A549 (cell line): ENCODE measurements around the gene KRI1. TPM values are rescaled to one million over a fixed set of nuclear protein-coding genes. Genes with fewer than 3 reads are reported as not detected.

ENCODE experiments used
- ATAC-seq, 2 experiments: fragments of 200-7000 bp in 1 of 2; fragments of >200 bp in 1 of 2; cut with Nextera tagmentation in 1 of 2; cut with Tn5 transposase in 1 of 2; 3 replicates each; pipeline versions ENCODE4 v1.8.0 to v1.9.1; 2018 to 2020; ENCODE audit warnings: mild to moderate bottlenecking in 1 of 2, moderate library complexity in 1 of 2
- CTCF ChIA-PET: fragments of 300-600 bp; sonication (Branson Sonifier 250); formaldehyde crosslinking; extraction: SDS; loops from one replicate; lab custom pipeline; 2021; ENCODE audit warnings: antibody characterized with exemption, inconsistent platforms; lab: Yijun Ruan, JAX
- POLR2A ChIA-PET: fragments of 350-600 bp; formaldehyde crosslinking; extraction: SDS; loops from one replicate; lab custom pipeline; 2021; ENCODE audit warnings: antibody characterized with exemption, inconsistent platforms; lab: Yijun Ruan, JAX
- DNase-seq, 2 experiments: peaks; one replicate each; pipeline versions ENCODE4 v3.0.0 to v3.0.0-alpha.2; 2011 to 2016; ENCODE audit warnings: low read depth in 1 of 2, low spot score in 1 of 2
- FAIRE-seq: peaks from 2 replicates; lab custom pipeline; 2011; peaks lifted over from hg19 to GRCh38; lab: Jason Lieb, UNC
- H3K27ac ChIP-seq, 2 experiments: fragments of >200 bp; sonication (Bioruptor Twin); formaldehyde crosslinking; 3 replicates each; pipeline ENCODE4 v1.5.1; 2016 to 2017
- H3K4me1 ChIP-seq: fragments of >200 bp; sonication (Bioruptor Twin); formaldehyde crosslinking; 3 replicates; pipeline ENCODE4 v1.6.1; 2016
- H3K4me2 ChIP-seq: fragments of >200 bp; sonication (Bioruptor Twin); formaldehyde crosslinking; 3 replicates; pipeline ENCODE4 v1.6.1; 2016
- H3K4me3 ChIP-seq: fragments of >200 bp; sonication (Bioruptor Twin); formaldehyde crosslinking; 3 replicates; pipeline ENCODE4 v1.5.1; 2016
- H3K9me3 ChIP-seq: fragments of >200 bp; sonication (Bioruptor Twin); formaldehyde crosslinking; 3 replicates; pipeline ENCODE4 v1.6.1; 2016
- BCL3 ChIP-seq: fragments of >200 bp; sonication (Bioruptor Twin); formaldehyde crosslinking; IDR thresholded peaks from 3 replicates; pipeline ENCODE4 v1.6.1; 2016
- CBX2 ChIP-seq: fragments of 200-600 bp; sonication (generic); IDR thresholded peaks from 2 replicates; pipeline ENCODE4 v1.6.1; 2016; ENCODE audit warnings: low read depth, mild to moderate bottlenecking, borderline replicate concordance
- E2F6 ChIP-seq: IDR thresholded peaks from 2 replicates; pipeline ENCODE4 v1.6.1; 2012; ENCODE audit warnings: low read depth, borderline replicate concordance
- EHMT2 ChIP-seq: fragments of 200-600 bp; sonication (generic); IDR thresholded peaks from 2 replicates; pipeline ENCODE4 v1.6.1; 2016; ENCODE audit warnings: antibody characterized with exemption, low read depth, mild to moderate bottlenecking, moderate library complexity
- EP300 ChIP-seq, 2 experiments: fragments of >200 bp; sonication (Bioruptor Twin); formaldehyde crosslinking; IDR thresholded peaks; 2 replicates in 1 of 2; 3 replicates in 1 of 2; pipeline ENCODE4 v1.6.1; 2016 to 2017
- ESRRA ChIP-seq: fragments of 150-350 bp; IDR thresholded peaks from 2 replicates; pipeline ENCODE4 v1.6.1; 2014; ENCODE audit warnings: mild to moderate bottlenecking, low read length, borderline replicate concordance
- FOSL2 ChIP-seq, 2 experiments: fragments of 450-650 bp in 1 of 2; fragments of >200 bp in 1 of 2; sonication (Bioruptor Twin) in 1 of 2; formaldehyde crosslinking; IDR thresholded peaks; 2 replicates each; pipeline versions ENCODE4 v1.5.0 to v1.6.1; 2016 to 2020; ENCODE audit warnings: mild to moderate bottlenecking in 1 of 2, moderate library complexity in 1 of 2
- HOXB5 ChIP-seq: fragments of 250-450 bp; sonication (Bioruptor Pico); IDR thresholded peaks from 2 replicates; pipeline ENCODE4 v1.5.0; 2020; ENCODE audit warnings: mild to moderate bottlenecking, moderate library complexity
- JUN ChIP-seq, 2 experiments: fragments of >200 bp; sonication (Bioruptor Twin); formaldehyde crosslinking; IDR thresholded peaks; 2 replicates in 1 of 2; 3 replicates in 1 of 2; pipeline ENCODE4 v1.6.1; 2016 to 2017
- KDM5A ChIP-seq: fragments of 200-600 bp; sonication (generic); IDR thresholded peaks from 2 replicates; pipeline ENCODE4 v1.6.1; 2016; ENCODE audit warnings: antibody characterized with exemption, mild to moderate bottlenecking
- MAX ChIP-seq: IDR thresholded peaks from 2 replicates; pipeline ENCODE4 v1.6.1; 2012
- MYC ChIP-seq: IDR thresholded peaks from 2 replicates; pipeline ENCODE4 v1.6.1; 2012; ENCODE audit warnings: mild to moderate bottlenecking, inconsistent platforms, low read length, improper control_type of control experiment, borderline replicate concordance
- PHF8 ChIP-seq: fragments of 200-600 bp; sonication (generic); IDR thresholded peaks from 2 replicates; pipeline ENCODE4 v1.6.1; 2016; ENCODE audit warnings: low read depth, mild to moderate bottlenecking, antibody characterized with exemption, moderate library complexity, borderline replicate concordance
- POLR2A ChIP-seq: IDR thresholded peaks from 2 replicates; pipeline ENCODE4 v1.6.1; 2012; ENCODE audit warnings: mild to moderate bottlenecking, low read length
- RAD21 ChIP-seq, 2 experiments: fragments of >200 bp in 1 of 2; sonication (Bioruptor Twin) in 1 of 2; formaldehyde crosslinking in 1 of 2; IDR thresholded peaks in 1 of 2; conservative IDR thresholded peaks in 1 of 2; 2 replicates in 1 of 2; 3 replicates in 1 of 2; pipeline ENCODE4 v1.6.1; 2012 to 2018; ENCODE audit warnings: inconsistent platforms in 1 of 2
- RARB ChIP-seq: fragments of 250-450 bp; sonication (Bioruptor Pico); IDR thresholded peaks from 2 replicates; pipeline ENCODE4 v1.8.0; 2021; ENCODE audit warnings: mild to moderate bottlenecking, moderate library complexity
- REST ChIP-seq: fragments of 200-600 bp; sonication (generic); IDR thresholded peaks from 2 replicates; pipeline ENCODE4 v1.6.1; 2016; ENCODE audit warnings: antibody characterized with exemption, mild to moderate bottlenecking, moderate library complexity
- TFCP2L1 ChIP-seq: fragments of 250-450 bp; sonication (Bioruptor Pico); IDR thresholded peaks from 2 replicates; pipeline ENCODE4 v1.5.0; 2021; ENCODE audit warnings: mild to moderate bottlenecking
- ZNF302 ChIP-seq: fragments of 250-450 bp; sonication (Bioruptor Pico); IDR thresholded peaks from 2 replicates; pipeline ENCODE4 v1.9.0; 2021; ENCODE audit warnings: inconsistent platforms, mild to moderate bottlenecking, moderate library complexity
- WGBS: methylation state at CpG from one replicate; pipeline ENCODE4 v1.1.6; 2017; ENCODE audit errors: missing lambda C conversion rate; 5-methylcytosine and 5-hydroxymethylcytosine counted together
- polyA minus RNA-seq: library from RNA; depleted of rRNA, polyadenylated mRNA; stranded (reverse); fragments of >200 nt; gene quantifications from 2 replicates; pipeline ENCODE4 v1.2.3, GENCODE V29; 2011; rRNA and poly(A)+ RNA removed
- polyA plus RNA-seq, 4 experiments: library from polyadenylated mRNA; depleted of rRNA in 3 of 4; stranded (reverse); fragments of >200 nt; fragmentation: RNase III in 1 of 4; extraction: RNeasy Plus Mini Kit Qiagen cat#74134 plus additional on column Dnase treatment in 1 of 4; gene quantifications; 2 replicates in 3 of 4; 3 replicates in 1 of 4; pipeline ENCODE4 v1.2.3, GENCODE V29; 2011 to 2017
- TF ChIP-seq, protein P1 (sequence below): IDR thresholded peaks from 2 replicates; pipeline ENCODE4 v1.6.1; 2012

KRI1 gene
- 10.6 and 21.6 TPM in 2 replicates for polyA plus RNA-seq (2011; rRNA removed)
- 14.0 and 14.4 TPM in 2 replicates for polyA plus RNA-seq (2012; cell fraction: cytosol; rRNA removed)
- 42.6 and 45.9 TPM in 2 replicates for polyA plus RNA-seq (2012; cell fraction: nucleus; rRNA removed)
- polyA plus RNA-seq (2017; fragmentation: RNase III; extraction: RNeasy Plus Mini Kit Qiagen cat#74134 plus additional on column Dnase treatment) = 23.2 to 25.6 TPM (median 25.2 TPM) in 3 replicates
- 5.7 and 6.3 TPM in 2 replicates for polyA minus RNA-seq

- TF ChIP-seq POLR2A = peak; percentile 89
- 0 out of 2 replicates have a peak, but pooled peaks have one; percentile 72 for TF ChIP-seq MYC
- no peak for TF ChIP-seq CBX2
- peak; percentile 94 for TF ChIP-seq MAX
- TF ChIP-seq JUN (IDR thresholded peaks at IDR 0.05) = peak in 1 of 2 experiments; percentile 68; a peak in 2 of 5 replicates
- no peak for TF ChIP-seq REST
- 0 out of 2 replicates have a peak, but pooled peaks have one; percentile 20 for TF ChIP-seq PHF8
- peak; percentile 96 for TF ChIP-seq E2F6
- no peak for TF ChIP-seq EHMT2
- no peak for TF ChIP-seq RAD21 (conservative IDR thresholded peaks at IDR 0.05 in 1 of 2, IDR thresholded peaks at IDR 0.05 in 1 of 2)
- CTCF ChIA-PET = interaction anchor here (0.5 to 3.0 kb wide), 6 partner anchors 14 to 60 kb away, joined by 3 to 12 read pairs (median 4); no protein-coding TSS in a partner anchor
- DNase-seq (peak; percentile 90 to 95), ATAC-seq (peak; percentile 68 to 77), FAIRE-seq (no peak)
- Histone ChIP-seq H3K4me2 (peak within 1 kb of the TSS; percentile 90), H3K27ac (peak within 1 kb of the TSS; percentile 81 to 96), H3K9me3 (no peaks in the 10 kb centered on the region), H3K4me1 (peaks cover 25% of the 10 kb centered on the region), H3K4me3 (peak within 1 kb of the TSS; percentile 75)
- POLR2A ChIA-PET = no interaction called here
- under 1% methylated on average over 27 of the region's 94 CpGs for WGBS
Measured at GRCh38 chr19:10565567-10566407, at the start of gene KRI1. KRI1 (minus strand) TSS chr19:10566010; CDS start chr19:10565999, 11 bp downstream.

DNA sequence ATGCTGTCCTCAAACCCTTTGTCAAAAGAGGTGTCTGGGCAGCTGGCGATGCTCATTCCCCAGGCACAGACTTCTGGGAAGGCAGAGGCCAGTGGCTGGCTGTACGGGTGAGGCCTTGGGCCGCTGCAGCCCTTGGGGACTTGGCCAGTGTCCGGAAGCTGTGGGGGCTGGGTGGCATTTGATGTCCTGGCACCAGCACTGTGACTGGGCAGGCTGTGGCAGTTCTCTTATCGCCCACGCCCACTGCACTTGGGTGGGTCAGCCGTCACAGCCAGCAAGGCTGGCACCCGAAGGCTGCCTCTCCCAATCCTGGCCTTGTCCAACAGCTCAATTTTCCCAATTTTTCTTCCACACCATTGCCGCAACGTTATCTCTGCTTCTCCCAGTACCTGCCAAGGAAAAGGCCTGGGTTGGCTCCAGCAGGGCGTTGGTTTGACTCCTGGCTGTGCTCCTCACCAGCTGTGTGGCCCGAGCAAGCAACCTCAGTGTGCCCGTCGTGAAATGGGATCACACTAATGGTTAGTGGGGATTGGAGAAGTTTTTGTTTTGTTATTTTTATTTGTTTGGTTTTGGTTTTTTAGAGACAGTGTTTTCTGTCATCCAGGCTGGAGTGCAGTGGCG, 46.8 kb upstream of the KRI1 start:
- DNase-seq (no peak), FAIRE-seq (no peak), ATAC-seq (no peak)
- ChIA-PET POLR2A (no interaction called here), CTCF (no interaction called here)
- H3K9me3 ChIP-seq = no peaks in the 10 kb centered on the region
- H3K27ac ChIP-seq = no peak overlapping the region
- H3K4me1 ChIP-seq = no peaks in the 10 kb centered on the region
- H3K4me2 ChIP-seq = no peak overlapping the region
- H3K4me3 ChIP-seq = no peak overlapping the region
- TF ChIP-seq ESRRA = no peak
- TF ChIP-seq RARB (CRISPR knock-in tag) = no peak
- TF ChIP-seq, protein P1, sequence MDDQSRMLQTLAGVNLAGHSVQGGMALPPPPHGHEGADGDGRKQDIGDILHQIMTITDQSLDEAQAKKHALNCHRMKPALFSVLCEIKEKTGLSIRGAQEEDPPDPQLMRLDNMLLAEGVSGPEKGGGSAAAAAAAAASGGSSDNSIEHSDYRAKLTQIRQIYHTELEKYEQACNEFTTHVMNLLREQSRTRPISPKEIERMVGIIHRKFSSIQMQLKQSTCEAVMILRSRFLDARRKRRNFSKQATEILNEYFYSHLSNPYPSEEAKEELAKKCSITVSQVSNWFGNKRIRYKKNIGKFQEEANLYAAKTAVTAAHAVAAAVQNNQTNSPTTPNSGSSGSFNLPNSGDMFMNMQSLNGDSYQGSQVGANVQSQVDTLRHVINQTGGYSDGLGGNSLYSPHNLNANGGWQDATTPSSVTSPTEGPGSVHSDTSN = no peak
- TF ChIP-seq EP300 (IDR thresholded peaks at IDR 0.05) = no peak
- TF ChIP-seq POLR2A = no peak
- no peak for TF ChIP-seq HOXB5 (CRISPR knock-in tag)
- no peak for TF ChIP-seq KDM5A
- TF ChIP-seq REST = no peak
- TF ChIP-seq FOSL2 (IDR thresholded peaks at IDR 0.05) = no peak
- TF ChIP-seq FOSL2 (CRISPR knock-in tag; IDR thresholded peaks at IDR 0.05) = no peak
- TF ChIP-seq ZNF302 (CRISPR knock-in tag) = no peak
- no peak for TF ChIP-seq TFCP2L1 (CRISPR knock-in tag)
- no peak for TF ChIP-seq BCL3
- 91% methylated on average over 12 of the region's 15 CpGs for WGBS
